OCI-LY7 (cell line): ENCODE results near the gene FRAS1.

Experiments
- CTCF ChIP-seq: fragments of 200-600 bp; sonication (generic); conservative IDR thresholded peaks from 2 replicates; pipeline ENCODE4 v1.5.1; 2014; ENCODE audit warnings: mild to moderate bottlenecking, antibody characterized with exemption, low read length, moderate library complexity, mixed read lengths
- EZH2phosphoT487 ChIP-seq: fragments of 200-600 bp; sonication (generic); IDR thresholded peaks from 2 replicates; pipeline ENCODE4 v1.6.1; 2018; ENCODE audit warnings: low read depth, borderline replicate concordance, mild to moderate bottlenecking, mixed run types, antibody characterized with exemption, low read length, moderate library complexity, mixed read lengths

GRCh38 chr4:78079726-78080430 lies 22.8 kb downstream of the FRAS1 start:
- no peak for TF ChIP-seq CTCF
- no peak for TF ChIP-seq EZH2phosphoT487
